Fibroblast of lung (primary cell): ENCODE results near the gene MAP3K2.

Experiments used
- EZH2 ChIP-seq: IDR thresholded peaks from 2 replicates; pipeline ENCODE4 v1.5.1; 2012; ENCODE audit warnings: low read length, control low read depth, mild to moderate bottlenecking; ENCODE audit errors: missing control alignments
- TF ChIP-seq, protein P1 (sequence below), 2 donors: IDR thresholded peaks in 1 of 2; conservative IDR thresholded peaks in 1 of 2; 1 replicate in 1 of 2; 2 replicates in 1 of 2; pipeline ENCODE4 v1.5.1; 2011 to 2012; ENCODE audit warnings: low read length in 2 of 2, control low read depth in 1 of 2, inconsistent platforms in 1 of 2, low read depth in 1 of 2, mild to moderate bottlenecking in 1 of 2

DNA sequence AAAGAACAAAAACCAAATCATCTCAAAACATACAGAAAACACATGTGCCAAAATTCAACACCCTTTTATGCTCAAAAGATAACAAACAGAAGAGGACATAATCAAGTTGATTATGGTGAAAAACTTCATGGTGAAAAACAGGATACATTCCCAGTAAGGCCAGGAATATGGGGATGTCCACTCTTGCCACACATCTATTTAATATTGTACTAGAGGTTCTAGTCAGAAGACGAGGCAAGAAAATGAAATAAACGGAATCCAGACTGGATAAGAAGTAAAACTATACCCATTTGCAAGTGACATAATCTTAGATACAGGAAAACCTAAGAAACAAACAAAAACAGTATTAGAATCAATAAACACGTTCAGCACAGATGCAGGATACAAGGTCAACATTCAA is 40.8 kb downstream of the MAP3K2 start:
- TF ChIP-seq, protein P1, sequence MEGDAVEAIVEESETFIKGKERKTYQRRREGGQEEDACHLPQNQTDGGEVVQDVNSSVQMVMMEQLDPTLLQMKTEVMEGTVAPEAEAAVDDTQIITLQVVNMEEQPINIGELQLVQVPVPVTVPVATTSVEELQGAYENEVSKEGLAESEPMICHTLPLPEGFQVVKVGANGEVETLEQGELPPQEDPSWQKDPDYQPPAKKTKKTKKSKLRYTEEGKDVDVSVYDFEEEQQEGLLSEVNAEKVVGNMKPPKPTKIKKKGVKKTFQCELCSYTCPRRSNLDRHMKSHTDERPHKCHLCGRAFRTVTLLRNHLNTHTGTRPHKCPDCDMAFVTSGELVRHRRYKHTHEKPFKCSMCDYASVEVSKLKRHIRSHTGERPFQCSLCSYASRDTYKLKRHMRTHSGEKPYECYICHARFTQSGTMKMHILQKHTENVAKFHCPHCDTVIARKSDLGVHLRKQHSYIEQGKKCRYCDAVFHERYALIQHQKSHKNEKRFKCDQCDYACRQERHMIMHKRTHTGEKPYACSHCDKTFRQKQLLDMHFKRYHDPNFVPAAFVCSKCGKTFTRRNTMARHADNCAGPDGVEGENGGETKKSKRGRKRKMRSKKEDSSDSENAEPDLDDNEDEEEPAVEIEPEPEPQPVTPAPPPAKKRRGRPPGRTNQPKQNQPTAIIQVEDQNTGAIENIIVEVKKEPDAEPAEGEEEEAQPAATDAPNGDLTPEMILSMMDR (conservative IDR thresholded peaks at IDR 0.05 in 1 of 2, IDR thresholded peaks at IDR 0.05 in 1 of 2; ENCODE audit: low read depth in 1 of 2, low read length in 2 of 2): no peak
- TF ChIP-seq EZH2: no peak
